ENCODE measurements around the gene ATAT1. TPM values are rescaled to one million over a fixed set of nuclear protein-coding genes. Genes with fewer than 3 reads are reported as not detected.

Gene ATAT1
- polyA plus RNA-seq, 4 donors = 26.8 to 67.5 (median 48.3) TPM

DNA sequence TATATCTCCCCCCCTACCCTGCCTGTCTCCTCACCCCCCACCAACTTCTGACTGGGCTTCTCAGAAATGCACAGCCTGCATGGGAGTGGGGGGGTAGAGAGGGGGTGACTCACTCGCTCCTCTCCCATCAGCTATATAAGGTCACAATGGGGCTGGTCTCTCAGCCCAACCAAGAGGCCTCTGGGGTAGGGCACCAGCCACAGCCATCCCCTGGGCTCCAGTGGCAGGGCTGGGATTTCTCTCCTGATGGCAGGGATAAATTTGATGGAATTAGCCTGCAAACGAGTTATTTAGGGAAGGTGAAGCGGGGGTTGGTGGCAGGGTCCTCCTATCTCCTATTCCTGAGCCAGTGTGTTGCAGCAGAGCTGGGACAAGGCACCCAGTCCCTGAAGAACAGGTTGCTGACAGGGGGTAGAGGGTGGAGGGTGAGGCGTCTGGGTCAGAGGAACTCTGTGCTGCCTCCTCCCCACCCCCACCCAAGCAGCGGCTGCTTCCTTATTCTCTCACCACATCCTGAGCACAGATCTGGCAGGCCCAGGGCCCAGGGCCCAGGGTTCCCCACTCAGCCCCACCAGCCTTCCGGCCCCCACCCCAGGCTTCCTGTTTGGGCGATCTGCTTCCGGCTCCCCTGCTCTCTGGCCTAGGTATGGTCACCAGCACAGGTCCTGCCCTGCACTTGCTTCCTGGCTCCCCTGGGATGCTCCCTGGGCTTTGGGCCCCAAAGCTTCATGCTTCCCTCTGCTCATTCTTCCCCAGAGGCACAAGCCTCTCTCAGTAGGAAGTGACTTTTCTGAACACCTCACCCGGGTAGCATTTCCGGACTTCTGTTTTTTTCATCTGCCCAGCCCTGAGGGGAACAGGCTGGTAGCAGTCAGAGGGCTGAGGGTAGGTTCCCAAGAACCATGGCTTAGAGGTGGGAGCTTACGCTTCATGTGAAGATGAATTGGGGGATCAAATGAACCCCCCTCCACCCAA, 55.8 kb downstream of the ATAT1 start:
- DNase-seq (ENCODE audit: low read depth in 4 of 4, low spot score in 2 of 4) = no peak

DNA sequence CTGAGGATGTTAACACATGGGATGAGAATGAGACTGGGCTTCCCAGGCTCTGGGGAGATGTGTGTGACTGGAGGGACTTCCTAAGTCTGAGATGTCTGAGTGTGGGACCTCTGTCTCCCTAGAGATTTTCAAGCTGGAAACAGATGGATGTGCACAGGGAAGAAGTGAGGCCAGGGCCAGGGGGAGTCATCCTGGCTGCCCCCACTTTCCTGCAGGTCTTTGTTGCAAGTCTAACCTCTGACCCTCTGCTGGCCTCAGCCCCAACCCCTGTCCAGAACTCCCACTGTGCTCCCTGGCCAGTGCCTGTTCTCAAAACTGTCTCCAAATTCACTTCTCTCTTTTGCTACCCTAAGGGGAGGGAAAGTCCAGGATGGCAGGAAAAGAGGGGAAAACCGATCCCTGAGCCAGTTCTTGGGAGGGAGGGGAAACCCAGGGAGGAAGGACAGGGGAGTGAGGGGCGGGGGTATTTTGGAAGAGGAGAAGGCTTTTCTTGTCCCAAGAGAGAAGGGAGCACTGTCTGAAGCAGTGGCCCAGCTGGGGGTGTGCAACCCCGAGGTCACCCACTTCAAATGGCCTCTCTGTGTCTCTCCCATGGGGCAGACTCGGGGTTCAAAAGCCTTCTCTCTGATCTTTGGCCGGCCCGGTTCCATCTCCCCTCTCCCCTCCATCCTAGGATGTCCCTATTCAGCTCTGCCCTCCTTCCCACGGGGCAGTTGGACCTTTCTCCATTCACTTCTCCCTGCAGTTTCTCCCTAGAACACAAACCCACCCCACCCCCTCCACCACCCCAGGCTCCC, 56.7 kb downstream of the ATAT1 start:
- DNase-seq (ENCODE audit: low read depth in 4 of 4, low spot score in 2 of 4) = no peak

DNA sequence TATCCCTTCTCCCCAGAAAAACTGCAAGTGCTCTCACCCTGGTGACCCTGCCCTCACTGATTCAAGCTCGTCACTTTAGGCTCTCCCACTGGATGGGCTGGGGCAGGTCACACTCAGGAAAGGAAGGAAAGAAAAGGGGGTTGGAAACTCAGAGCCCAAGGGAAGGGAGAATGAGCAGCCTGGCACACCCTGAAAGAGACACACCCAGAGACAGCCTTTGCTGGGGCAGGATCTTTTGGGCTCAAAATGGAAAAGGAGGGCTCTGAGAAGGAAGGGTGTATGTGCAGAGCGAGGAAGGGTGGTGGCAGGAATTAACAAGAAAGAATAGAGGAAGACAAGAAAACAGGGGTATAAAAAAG, 57.3 kb downstream of the ATAT1 start:
- no peak for DNase-seq (ENCODE audit: low read depth in 4 of 4, low spot score in 2 of 4)

DNA sequence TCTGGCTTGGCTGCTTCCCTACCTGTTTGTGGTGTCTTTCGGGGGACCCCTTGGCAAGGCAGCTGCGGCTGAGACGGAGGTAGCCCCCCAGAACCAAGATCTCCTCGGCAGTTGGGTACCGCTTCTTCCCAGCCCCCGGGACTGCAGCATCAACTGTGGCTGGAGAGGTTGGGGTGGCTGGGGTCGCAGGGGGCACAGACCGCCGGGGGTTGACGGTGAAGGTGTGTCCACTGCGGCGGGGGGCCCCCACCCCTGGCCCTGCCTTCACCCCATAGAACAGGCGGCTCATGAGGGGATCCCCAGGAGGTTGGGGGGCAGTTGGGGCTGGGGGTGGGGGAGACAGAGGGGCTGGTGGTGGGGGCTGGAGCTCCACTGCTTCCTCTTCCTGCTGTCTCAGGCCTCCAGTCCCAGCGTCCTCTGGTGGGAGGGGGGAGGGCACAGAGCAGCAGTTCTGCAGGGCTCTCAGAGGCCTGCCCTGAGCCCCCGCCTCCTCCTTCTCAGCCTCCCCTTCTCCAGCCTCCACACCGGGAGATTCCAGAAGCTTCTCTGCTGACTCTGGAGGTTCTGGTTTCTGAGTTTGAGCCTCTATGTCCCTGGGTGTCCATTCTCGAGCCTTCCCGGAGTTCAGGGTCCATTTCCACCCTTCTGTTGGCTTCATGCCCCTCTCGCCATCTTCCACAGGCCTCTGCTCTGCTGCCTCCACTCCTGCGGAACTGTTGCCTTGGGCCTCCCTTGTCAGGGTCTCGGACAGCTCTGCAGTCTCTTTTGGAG, 57.9 kb downstream of the ATAT1 start:
- no peak for DNase-seq (ENCODE audit: low read depth in 4 of 4, low spot score in 2 of 4)

DNA sequence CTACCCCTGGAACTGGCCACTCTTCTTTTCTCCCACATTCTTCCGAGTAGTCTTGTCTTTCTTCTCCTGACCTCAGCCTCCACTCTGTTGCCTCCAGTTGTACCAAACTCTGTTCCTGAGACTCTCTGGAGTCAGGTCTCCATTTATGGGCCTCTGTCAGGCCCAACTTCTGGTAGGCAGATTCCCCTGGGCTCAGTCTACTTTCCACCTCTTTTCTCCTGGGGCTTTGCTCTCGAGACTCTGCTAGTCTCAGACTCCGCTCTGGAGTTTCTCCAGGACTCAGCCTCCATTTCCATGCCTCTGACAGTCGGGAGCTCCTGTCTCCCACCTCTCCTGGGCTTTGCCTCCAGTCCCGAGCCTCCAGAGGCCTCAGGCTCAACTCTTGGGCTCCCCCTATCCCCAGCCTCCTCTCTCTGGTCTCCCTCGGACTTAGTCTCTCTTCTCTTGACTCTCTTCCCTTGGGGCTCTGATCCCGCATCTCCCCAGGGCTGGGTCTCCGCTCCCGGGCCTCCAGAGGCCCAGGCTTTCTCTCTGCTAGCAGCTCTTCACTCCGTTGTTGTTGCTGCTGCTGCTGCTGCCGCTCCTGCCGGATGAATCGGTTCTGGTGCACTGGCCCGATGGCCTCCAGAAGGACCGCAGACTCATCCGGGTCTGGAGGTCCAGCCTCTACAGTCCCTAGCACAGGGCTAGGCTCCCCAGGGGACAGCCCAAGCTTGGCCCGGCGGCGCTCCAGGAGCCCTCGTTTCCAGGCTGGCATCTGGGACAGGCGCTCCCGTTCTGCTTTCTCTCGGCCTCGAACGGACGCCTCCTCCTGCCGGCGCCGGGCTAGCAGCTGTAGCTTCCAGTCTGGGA, 58.7 kb downstream of the ATAT1 start:
- DNase-seq (ENCODE audit: low read depth in 4 of 4, low spot score in 2 of 4) = no peak

DNA sequence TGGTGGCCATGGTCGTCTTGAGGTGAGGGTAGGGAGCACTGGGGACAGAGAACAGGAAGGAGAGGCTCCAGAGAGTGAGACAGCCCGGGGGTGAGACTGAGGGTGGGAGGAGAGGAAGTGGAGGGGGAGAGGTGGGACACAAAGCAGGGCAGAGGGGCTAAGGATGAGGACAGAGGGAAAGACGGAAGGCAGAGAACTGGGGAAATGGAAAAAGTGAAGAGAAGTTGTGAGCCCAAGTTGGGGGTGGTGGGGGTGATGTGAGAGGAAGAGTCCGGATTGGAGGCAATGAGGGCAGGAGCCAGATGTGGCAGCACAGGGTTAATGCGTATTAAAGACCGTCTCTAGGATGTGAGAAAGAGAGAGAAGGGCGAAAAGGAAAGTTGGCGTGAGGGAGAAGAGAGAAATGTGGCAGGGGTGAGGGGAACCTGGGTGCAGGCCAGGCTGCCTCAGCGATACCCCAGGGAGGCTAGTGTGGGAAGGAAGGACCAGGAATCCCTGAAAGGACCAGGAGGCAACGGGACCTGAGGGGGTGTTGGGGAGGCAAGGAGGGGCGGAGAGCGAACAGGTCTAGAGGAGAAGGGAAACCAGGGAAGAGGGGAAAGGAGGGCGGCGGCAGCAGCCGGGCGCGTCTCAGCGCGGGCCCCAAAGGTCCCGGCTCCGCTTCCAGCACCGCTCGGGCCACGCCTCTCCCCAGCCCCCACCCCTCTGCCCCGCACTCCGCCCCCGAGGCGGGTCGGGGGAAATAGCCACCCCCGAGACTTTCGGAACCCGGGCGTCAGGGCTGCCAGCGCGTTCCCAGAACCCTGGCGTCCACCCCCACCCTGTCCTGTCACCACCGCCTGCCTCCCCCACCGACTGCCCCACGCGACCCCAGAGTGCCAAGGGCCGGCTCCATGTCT, 59.6 kb downstream of the ATAT1 start, which contains the start of gene PPP1R18:
TSS of gene PPP1R18 (minus strand) at position 637 of the 899 bp plus-strand sequence. CDS start at position 10, 627 bp downstream.
- no peak for DNase-seq (ENCODE audit: low read depth in 4 of 4, low spot score in 2 of 4)

DNA sequence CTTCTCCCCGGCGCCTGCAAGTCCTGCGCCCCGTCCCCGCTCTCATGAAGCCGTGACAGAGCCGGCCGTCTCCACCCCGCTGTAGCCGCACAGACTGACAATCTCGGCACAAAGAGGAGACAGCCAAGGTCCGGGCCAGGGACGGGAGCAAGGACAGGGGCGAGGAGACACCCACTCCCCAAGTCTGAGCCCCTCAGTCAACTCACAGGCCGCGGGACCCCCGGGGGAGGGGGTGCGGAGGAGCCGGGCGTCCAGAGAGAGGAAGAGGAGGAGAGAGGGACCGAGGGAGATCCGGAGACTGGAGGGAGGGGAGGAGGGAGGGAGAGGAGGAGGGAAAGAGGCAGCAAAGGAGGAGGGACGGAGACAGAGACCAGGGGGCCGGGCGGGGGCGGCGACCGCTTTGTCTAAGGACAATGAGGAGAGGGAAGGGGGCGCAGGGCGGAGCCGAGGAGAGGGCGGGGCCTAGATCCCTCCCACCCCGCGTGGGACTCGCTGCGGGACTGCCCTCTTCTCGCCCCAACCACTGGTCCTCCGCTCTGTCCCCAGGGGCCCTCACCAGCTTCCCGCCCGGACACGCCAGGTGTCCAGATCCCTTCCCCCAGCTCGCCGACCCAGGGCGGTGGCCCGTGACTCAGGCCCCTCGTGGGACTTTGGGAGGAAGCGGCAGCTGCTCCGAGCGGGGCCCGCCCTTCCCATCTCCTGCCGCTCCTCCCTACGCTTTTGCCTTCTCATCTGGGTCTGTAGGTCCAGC, 60.4 kb downstream of the ATAT1 start:
- DNase-seq (ENCODE audit: low read depth in 4 of 4, low spot score in 2 of 4) = peak; percentile 75 to 87 (median 80)

DNA sequence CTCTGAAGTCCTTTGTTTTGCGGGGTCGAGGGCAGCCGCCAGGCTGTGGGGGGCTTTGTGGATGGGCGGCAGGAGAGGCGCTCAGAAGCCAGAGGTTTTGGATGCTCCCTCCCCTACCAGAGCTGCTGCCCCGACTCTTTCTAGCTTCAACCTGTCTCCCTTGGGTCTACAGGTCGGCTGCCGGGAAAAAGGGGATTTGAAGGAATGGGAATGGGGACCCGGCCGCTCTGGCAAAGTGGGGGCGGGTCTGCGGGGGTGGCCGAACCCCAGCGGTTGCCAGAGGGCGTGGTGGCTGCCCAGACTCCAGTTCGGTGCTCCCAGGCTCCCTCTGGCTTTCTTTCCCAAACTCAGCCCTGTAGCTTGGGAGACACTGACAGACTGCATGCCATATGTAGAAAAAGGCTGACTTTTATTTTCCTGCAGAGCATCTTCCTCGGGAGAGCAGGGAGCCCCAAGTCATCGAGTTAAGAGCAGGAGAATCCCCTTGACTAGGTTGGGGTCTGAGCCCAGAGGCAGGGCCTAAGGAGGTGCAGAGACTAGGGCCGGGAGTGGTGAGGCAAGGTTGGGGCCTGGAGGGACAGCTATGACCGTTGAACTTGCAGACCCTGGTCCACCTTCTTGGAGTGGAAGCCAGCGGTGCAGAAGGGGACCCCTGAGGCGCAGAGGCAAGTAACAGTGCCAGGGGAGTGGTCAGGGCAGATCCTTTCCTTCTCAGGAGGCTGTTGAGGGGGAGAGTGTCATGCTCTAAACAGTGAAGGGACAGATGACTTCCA, 61.2 kb downstream of the ATAT1 start:
- DNase-seq (ENCODE audit: low read depth in 4 of 4, low spot score in 2 of 4) = no peak

DNA sequence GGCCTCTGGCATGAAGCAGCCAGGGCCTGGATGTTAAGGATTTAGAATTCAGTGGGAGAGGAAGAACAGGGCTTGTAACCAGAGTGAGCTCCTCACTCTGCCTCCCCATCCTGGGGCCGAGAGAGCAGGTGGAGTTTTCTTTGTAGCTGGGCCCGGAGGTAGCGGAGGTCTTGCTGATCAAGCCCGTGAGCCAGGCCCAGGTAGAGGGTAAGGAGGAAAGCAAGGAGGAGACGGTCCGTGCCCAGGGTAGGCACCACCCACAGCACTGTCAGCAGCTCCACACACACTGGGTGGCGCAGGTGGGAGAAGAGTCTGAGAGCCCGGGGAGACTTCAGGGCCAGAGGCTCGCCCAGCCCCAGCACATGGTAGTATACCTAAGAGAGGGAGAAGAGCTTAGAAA, 61.9 kb downstream of the ATAT1 start:
- no peak for DNase-seq (ENCODE audit: low read depth in 4 of 4, low spot score in 2 of 4)

DNA sequence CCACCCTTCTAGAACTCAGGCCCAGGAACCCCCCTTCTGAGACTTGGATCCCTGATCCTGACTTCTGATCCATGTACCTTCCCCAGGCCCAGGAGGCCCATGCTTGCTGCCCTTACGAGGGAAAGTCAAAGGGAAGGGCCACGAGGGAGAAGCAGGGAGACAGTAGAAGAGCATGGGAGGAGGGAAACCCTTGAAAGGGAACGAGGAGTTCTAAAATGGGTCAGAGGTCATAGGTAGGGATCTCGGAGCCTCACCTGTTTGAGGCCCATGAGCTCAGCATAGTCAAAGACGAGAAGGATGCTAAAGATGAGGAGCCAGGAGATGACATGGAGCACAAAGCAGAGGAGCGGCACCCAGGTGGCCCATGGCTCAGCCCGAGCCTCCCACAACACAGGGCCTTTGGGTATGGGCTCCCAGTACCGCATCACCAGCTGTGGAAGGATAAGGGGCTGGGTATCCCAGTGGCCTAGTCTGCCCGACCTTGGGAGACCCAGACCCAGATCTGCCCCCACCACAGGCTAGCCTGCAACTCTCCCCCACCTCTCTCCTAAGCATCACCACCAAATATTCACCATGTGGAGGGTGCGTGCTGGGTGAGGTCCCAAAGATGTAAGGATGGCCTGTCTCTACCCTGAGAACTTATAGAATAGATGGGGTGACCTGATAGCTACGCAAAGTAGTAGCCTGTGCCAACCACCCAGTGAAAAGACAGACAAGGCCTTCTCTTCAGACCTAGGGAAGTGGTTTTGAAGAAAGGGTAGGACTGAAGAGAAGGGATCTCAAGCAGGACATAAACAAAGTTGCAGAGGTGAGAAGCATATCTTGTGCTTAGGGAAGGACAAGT, 62.6 kb downstream of the ATAT1 start:
- no peak for DNase-seq (ENCODE audit: low read depth in 4 of 4, low spot score in 2 of 4)

DNA sequence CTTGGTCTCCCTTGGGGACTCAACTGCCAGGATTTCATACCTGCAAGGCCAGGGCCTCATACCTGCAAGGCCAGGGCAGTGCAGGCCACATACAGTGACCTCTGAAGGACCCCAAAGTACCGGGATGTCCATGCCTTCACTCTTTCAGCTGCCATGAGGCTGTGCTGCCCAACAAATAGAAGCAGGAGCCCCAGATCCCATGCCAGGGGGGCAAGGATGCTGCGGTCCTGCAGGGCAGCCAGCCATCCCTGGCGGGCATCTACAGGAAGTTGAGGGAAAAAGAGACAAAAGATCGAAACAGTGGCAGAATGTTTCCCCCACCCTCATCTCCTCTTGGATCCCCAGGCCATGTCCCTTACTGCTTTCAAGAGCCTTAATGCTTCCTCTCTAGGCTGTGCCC, 63.3 kb downstream of the ATAT1 start:
- DNase-seq (ENCODE audit: low read depth in 4 of 4, low spot score in 2 of 4) = no peak

DNA sequence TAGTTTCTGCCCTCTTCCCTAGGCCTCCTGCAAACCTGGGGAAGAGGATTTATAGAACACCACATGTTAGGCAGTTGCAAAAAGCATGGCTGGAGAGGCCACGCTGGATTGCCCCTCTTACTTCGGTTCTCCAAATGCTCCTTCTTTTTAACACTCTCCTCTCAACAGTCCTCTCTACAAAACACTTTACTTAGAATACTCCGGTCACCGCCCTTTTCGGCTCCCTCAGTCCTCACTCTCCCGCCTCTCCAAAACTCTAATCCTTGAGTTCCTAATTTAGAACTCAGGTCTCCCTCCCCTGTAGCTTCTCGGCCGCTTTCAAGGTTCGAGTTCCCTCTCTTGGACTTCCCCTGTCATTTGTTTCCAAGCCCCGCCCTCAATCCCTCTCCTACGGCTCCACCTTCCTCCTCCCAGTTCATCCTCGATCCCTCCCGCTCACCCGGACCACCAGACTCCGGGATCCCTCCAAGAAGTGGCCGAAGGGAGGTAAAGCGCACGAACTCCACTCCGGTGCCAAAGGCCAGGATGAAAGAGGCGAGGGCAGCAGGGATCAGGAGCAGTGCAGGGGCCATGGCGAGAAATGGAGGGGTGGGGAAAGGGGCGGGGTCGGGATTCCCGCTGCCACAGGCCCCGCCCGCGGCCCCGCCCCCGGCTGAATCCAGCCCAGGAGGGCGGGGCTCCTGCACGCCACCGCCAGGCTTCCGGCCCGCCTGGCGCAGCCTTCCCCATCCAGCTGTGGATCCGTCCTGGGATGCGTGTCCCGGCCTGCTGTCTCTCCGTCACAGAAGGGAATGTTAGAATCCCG, 63.9 kb downstream of the ATAT1 start, which contains the start of gene NRM:
TSS of gene NRM (minus strand) at position 582 of the 805 bp plus-strand sequence. CDS start at position 572, 10 bp downstream.
- peak; percentile 79 to 93 (median 86) for DNase-seq (ENCODE audit: low read depth in 4 of 4, low spot score in 2 of 4)

DNA sequence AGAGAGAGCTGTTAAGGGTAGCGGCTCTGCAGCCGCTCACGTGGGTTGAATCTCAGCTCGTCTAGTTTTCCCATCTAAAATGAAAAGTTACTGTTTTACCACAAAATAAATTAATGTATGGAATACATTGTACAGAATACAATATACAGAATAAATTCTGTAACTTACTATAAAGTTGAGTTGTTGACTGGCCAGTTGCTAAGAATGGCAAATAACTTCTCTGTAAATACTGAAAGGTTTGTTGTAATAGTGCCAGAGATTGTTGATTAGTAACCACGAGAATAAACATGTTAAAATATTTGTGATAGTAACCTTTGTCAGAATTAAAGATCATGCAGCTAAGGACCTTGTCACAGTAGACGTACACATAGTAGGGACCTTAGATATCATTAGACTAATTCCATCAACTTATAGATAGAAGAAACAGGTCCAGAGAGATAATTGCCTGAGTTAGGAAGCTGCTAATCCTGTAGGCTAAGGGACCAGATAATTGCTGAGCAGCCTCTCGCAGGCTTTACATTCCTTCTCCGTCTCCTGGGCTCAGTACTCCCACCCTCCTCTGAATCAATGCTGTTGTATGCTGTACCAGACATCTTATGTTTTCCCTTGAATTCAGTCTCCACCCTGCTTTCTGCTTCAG, 64.7 kb downstream of the ATAT1 start:
- DNase-seq (ENCODE audit: low read depth in 4 of 4, low spot score in 2 of 4) = no peak

Measured in left renal cortex interstitium (tissue), 4 donors.